ENCODE measurements around the gene ZNF740. TPM values are rescaled to one million over a fixed set of nuclear protein-coding genes. Genes with fewer than 3 reads are reported as not detected.

The ZNF740 gene
- total and polyA plus RNA-seq, 10 of the 15 experiments (the other 5 are each of a cell fraction or from before 2014, with no cell fraction given), result 1.4 to 33.6 (median 11.3) TPM

DNA sequence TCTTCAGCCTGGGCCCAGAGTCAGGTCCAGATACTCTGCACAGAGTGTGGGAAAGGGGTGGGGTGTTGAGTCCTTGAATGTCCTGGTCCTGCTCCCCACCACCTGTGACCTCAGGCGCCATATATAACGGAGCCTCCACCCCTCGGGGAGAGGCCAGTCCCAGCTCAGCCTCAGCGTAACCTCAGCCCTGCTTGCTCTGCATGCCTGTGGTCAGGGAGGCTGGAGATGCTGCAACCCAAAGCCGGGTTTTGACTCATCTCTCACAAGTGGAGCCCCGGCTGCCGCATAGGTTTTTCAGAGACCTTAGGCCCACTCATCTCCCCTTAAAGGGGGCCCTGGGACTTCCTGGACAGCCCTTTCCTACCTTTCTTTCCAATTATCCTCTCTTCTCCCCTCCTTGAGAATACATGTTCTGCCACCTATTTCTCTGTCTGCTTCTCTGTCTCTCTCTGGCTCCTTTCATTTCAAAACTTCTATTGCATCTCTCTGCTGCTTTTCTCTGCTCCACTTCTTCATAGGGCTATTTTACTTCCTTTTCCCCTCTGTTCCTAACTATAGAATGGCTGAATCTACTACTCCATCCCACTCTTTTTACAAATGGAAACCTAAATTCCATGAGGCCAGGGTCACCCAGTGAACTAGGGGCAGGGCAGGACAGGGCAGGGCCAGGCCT lies 25.4 kb downstream of the ZNF740 start (continued):
- TF ChIP-seq, protein P1, sequence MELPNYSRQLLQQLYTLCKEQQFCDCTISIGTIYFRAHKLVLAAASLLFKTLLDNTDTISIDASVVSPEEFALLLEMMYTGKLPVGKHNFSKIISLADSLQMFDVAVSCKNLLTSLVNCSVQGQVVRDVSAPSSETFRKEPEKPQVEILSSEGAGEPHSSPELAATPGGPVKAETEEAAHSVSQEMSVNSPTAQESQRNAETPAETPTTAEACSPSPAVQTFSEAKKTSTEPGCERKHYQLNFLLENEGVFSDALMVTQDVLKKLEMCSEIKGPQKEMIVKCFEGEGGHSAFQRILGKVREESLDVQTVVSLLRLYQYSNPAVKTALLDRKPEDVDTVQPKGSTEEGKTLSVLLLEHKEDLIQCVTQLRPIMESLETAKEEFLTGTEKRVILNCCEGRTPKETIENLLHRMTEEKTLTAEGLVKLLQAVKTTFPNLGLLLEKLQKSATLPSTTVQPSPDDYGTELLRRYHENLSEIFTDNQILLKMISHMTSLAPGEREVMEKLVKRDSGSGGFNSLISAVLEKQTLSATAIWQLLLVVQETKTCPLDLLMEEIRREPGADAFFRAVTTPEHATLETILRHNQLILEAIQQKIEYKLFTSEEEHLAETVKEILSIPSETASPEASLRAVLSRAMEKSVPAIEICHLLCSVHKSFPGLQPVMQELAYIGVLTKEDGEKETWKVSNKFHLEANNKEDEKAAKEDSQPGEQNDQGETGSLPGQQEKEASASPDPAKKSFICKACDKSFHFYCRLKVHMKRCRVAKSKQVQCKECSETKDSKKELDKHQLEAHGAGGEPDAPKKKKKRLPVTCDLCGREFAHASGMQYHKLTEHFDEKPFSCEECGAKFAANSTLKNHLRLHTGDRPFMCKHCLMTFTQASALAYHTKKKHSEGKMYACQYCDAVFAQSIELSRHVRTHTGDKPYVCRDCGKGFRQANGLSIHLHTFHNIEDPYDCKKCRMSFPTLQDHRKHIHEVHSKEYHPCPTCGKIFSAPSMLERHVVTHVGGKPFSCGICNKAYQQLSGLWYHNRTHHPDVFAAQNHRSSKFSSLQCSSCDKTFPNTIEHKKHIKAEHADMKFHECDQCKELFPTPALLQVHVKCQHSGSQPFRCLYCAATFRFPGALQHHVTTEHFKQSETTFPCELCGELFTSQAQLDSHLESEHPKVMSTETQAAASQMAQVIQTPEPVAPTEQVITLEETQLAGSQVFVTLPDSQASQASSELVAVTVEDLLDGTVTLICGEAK (IDR thresholded peaks at IDR 0.05; ENCODE audit: borderline replicate concordance), result no peak
- peak; percentile 88 for TF ChIP-seq JUNB (IDR thresholded peaks at IDR 0.05)
- TF ChIP-seq SMAD1 (IDR thresholded peaks at IDR 0.05; ENCODE audit: low read depth, partially characterized antibody), result no peak
- no peak for TF ChIP-seq RB1 (IDR thresholded peaks at IDR 0.05; ENCODE audit: borderline replicate concordance)
- no peak for TF ChIP-seq KDM1A (IDR thresholded peaks at IDR 0.05; ENCODE audit: borderline replicate concordance)
- TF ChIP-seq, protein P2, sequence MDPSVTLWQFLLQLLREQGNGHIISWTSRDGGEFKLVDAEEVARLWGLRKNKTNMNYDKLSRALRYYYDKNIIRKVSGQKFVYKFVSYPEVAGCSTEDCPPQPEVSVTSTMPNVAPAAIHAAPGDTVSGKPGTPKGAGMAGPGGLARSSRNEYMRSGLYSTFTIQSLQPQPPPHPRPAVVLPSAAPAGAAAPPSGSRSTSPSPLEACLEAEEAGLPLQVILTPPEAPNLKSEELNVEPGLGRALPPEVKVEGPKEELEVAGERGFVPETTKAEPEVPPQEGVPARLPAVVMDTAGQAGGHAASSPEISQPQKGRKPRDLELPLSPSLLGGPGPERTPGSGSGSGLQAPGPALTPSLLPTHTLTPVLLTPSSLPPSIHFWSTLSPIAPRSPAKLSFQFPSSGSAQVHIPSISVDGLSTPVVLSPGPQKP (IDR thresholded peaks at IDR 0.05; ENCODE audit: low read depth, low read length), result no peak
- TF ChIP-seq IKZF1 (conservative IDR thresholded peaks at IDR 0.05), result peak; percentile 81
- TF ChIP-seq, protein P3, sequence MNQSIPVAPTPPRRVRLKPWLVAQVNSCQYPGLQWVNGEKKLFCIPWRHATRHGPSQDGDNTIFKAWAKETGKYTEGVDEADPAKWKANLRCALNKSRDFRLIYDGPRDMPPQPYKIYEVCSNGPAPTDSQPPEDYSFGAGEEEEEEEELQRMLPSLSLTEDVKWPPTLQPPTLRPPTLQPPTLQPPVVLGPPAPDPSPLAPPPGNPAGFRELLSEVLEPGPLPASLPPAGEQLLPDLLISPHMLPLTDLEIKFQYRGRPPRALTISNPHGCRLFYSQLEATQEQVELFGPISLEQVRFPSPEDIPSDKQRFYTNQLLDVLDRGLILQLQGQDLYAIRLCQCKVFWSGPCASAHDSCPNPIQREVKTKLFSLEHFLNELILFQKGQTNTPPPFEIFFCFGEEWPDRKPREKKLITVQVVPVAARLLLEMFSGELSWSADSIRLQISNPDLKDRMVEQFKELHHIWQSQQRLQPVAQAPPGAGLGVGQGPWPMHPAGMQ (IDR thresholded peaks at IDR 0.05; ENCODE audit: borderline replicate concordance), result no peak
- peak; percentile 78 for TF ChIP-seq MEF2A (IDR thresholded peaks at IDR 0.05; ENCODE audit: insufficient read depth, low read depth, low read length)
- TF ChIP-seq, protein P4, sequence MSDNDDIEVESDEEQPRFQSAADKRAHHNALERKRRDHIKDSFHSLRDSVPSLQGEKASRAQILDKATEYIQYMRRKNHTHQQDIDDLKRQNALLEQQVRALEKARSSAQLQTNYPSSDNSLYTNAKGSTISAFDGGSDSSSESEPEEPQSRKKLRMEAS (IDR thresholded peaks at IDR 0.05; ENCODE audit: low read depth, low read length), result no peak
- TF ChIP-seq RAD51 (IDR thresholded peaks at IDR 0.05), result no peak
- TF ChIP-seq CBX5 (IDR thresholded peaks at IDR 0.05; ENCODE audit: low read depth), result peak; percentile 83; the same call in 1 of the 2 replicates
- TF ChIP-seq RELA (IDR thresholded peaks at IDR 0.05; ENCODE audit: borderline replicate concordance, partially characterized antibody), result peak; percentile 2
- TF ChIP-seq, protein P5, sequence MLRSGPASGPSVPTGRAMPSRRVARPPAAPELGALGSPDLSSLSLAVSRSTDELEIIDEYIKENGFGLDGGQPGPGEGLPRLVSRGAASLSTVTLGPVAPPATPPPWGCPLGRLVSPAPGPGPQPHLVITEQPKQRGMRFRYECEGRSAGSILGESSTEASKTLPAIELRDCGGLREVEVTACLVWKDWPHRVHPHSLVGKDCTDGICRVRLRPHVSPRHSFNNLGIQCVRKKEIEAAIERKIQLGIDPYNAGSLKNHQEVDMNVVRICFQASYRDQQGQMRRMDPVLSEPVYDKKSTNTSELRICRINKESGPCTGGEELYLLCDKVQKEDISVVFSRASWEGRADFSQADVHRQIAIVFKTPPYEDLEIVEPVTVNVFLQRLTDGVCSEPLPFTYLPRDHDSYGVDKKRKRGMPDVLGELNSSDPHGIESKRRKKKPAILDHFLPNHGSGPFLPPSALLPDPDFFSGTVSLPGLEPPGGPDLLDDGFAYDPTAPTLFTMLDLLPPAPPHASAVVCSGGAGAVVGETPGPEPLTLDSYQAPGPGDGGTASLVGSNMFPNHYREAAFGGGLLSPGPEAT (IDR thresholded peaks at IDR 0.05; ENCODE audit: low read depth), result peak; percentile 54; the same call in 1 of the 2 replicates
- 0 out of 3 replicates have a peak, but pooled peaks of 1 of the 2 experiments have one; percentile 0 for TF ChIP-seq EGR1 (IDR thresholded peaks at IDR 0.05; ENCODE audit: borderline replicate concordance in 1 of 2, low read depth in 2 of 2, low read length in 2 of 2)
- TF ChIP-seq TBL1XR1 (IDR thresholded peaks at IDR 0.05; ENCODE audit: low read depth, low read length), result peak; percentile 74; the same call in 1 of the 2 replicates
- peak; percentile 40 for TF ChIP-seq MTA2 (IDR thresholded peaks at IDR 0.05; ENCODE audit: low read depth)
- TF ChIP-seq IRF4 (IDR thresholded peaks at IDR 0.05; ENCODE audit: low read depth, low read length), result peak; percentile 95
- TF ChIP-seq POU2F2 (IDR thresholded peaks at IDR 0.05; ENCODE audit: borderline replicate concordance, low read depth, low read length), result peak; percentile 90
- no peak for TF ChIP-seq NFYB (IDR thresholded peaks at IDR 0.05; ENCODE audit: insufficient read depth, low read depth, low read length)
- TF ChIP-seq, protein P6, sequence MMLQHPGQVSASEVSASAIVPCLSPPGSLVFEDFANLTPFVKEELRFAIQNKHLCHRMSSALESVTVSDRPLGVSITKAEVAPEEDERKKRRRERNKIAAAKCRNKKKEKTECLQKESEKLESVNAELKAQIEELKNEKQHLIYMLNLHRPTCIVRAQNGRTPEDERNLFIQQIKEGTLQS (IDR thresholded peaks at IDR 0.05; ENCODE audit: borderline replicate concordance, extremely low read depth, low read depth, low read length), result no peak

Measured in GM12878 (cell line).